Measurements from ENCODE around the gene CHPT1. TPM values are rescaled to one million over a fixed set of nuclear protein-coding genes. Genes with fewer than 3 reads are reported as not detected.

The CHPT1 gene
- total RNA-seq, 2 experiments from 2014 or later: 12.6 to 13.1 TPM

GRCh38 chr12:101706403-101706802, 9.0 kb downstream of the CHPT1 start:
- Mint-ChIP-seq H3K36me3 (ENCODE audit: low read depth) (no peaks in the 10 kb centered on the region), H3K4me1 (ENCODE audit: low read depth) (peaks cover 16% of the 10 kb centered on the region), H3K27ac (no peak overlapping the region), H3K4me3 (no peak overlapping the region), H3K27me3 (ENCODE audit: low read depth) (no peaks in the 10 kb centered on the region), H3K9me3 (ENCODE audit: insufficient read depth) (no peaks in the 10 kb centered on the region)
- ChIA-PET POLR2A (no interaction called here), CTCF (interaction anchor here (0.9 to 1.0 kb wide), 2 partner anchors 15 to 27 kb away, joined by 3 read pairs; no protein-coding TSS in a partner anchor)
- ATAC-seq (no peak), DNase-seq (no peak)

- CTCF ChIA-PET: interaction anchor here (1.5 kb wide), 1 partner anchor 9 kb away, joined by 5 read pairs; no protein-coding TSS in a partner anchor
- H3K27me3 Mint-ChIP-seq (ENCODE audit: low read depth): no peaks in the 10 kb centered on the region
- H3K27ac Mint-ChIP-seq: no peak overlapping the region
- no peak overlapping the region for H3K4me3 Mint-ChIP-seq
- no peaks in the 10 kb centered on the region for H3K36me3 Mint-ChIP-seq (ENCODE audit: low read depth)
- DNase-seq (no peak), ATAC-seq (no peak)
- H3K4me1 Mint-ChIP-seq (ENCODE audit: low read depth): peaks cover 16% of the 10 kb centered on the region
- POLR2A ChIA-PET: no interaction called here
- H3K9me3 Mint-ChIP-seq (ENCODE audit: insufficient read depth): no peaks in the 10 kb centered on the region
Measured at GRCh38 chr12:101707131-101707782, 9.8 kb downstream of the CHPT1 start.

- no peak overlapping the region for H3K4me3 Mint-ChIP-seq
- ChIA-PET CTCF (no interaction called here), POLR2A (no interaction called here)
- peaks cover 16% of the 10 kb centered on the region for H3K4me1 Mint-ChIP-seq (ENCODE audit: low read depth)
- DNase-seq (no peak), ATAC-seq (no peak)
- no peaks in the 10 kb centered on the region for H3K36me3 Mint-ChIP-seq (ENCODE audit: low read depth)
- H3K9me3 Mint-ChIP-seq (ENCODE audit: insufficient read depth): no peaks in the 10 kb centered on the region
- H3K27ac Mint-ChIP-seq: no peak overlapping the region
- H3K27me3 Mint-ChIP-seq (ENCODE audit: low read depth): no peaks in the 10 kb centered on the region
Measured at GRCh38 chr12:101710288-101710687, 12.8 kb downstream of the CHPT1 start.

- Mint-ChIP-seq H3K27me3 (ENCODE audit: low read depth) (no peaks in the 10 kb centered on the region), H3K4me1 (ENCODE audit: low read depth) (peaks cover 16% of the 10 kb centered on the region), H3K36me3 (ENCODE audit: low read depth) (no peaks in the 10 kb centered on the region), H3K27ac (no peak overlapping the region), H3K4me3 (no peak overlapping the region), H3K9me3 (ENCODE audit: insufficient read depth) (no peaks in the 10 kb centered on the region)
- DNase-seq (no peak), ATAC-seq (no peak)
- CTCF ChIA-PET: interaction anchor here (1.4 kb wide), 1 partner anchor 43 kb away, joined by 3 read pairs; no protein-coding TSS in a partner anchor
- POLR2A ChIA-PET: no interaction called here
Measured at GRCh38 chr12:101713059-101713682, 15.7 kb downstream of the CHPT1 start.

GRCh38 chr12:101713930-101714329, 16.5 kb downstream of the CHPT1 start:
- H3K36me3 Mint-ChIP-seq (ENCODE audit: low read depth): peaks cover 2% of the 10 kb centered on the region
- no peaks in the 10 kb centered on the region for H3K9me3 Mint-ChIP-seq (ENCODE audit: insufficient read depth)
- H3K27me3 Mint-ChIP-seq (ENCODE audit: low read depth): no peaks in the 10 kb centered on the region
- ATAC-seq (no peak), DNase-seq (no peak)
- H3K4me3 Mint-ChIP-seq: no peak overlapping the region
- ChIA-PET CTCF (interaction anchor here (1.4 kb wide), 1 partner anchor 43 kb away, joined by 3 read pairs; no protein-coding TSS in a partner anchor), POLR2A (interaction anchor here (0.6 kb wide), 1 partner anchor 26 kb away, joined by 3 read pairs; no protein-coding TSS in a partner anchor)
- H3K27ac Mint-ChIP-seq: no peak overlapping the region
- peaks cover 15% of the 10 kb centered on the region for H3K4me1 Mint-ChIP-seq (ENCODE audit: low read depth)

- peaks cover 6% of the 10 kb centered on the region for H3K4me1 Mint-ChIP-seq (ENCODE audit: low read depth)
- no peaks in the 10 kb centered on the region for H3K27me3 Mint-ChIP-seq (ENCODE audit: low read depth)
- CTCF ChIA-PET: interaction anchor here (0.9 kb wide), 1 partner anchor 42 kb away, joined by 3 read pairs; no protein-coding TSS in a partner anchor
- H3K27ac Mint-ChIP-seq: no peak overlapping the region
- POLR2A ChIA-PET: no interaction called here
- DNase-seq: no peak
- ATAC-seq: no peak
- H3K36me3 Mint-ChIP-seq (ENCODE audit: low read depth): peaks cover 2% of the 10 kb centered on the region
- no peaks in the 10 kb centered on the region for H3K9me3 Mint-ChIP-seq (ENCODE audit: insufficient read depth)
- H3K4me3 Mint-ChIP-seq: no peak overlapping the region
Measured at GRCh38 chr12:101714877-101715444, 17.5 kb downstream of the CHPT1 start.

- no peaks in the 10 kb centered on the region for H3K9me3 Mint-ChIP-seq (ENCODE audit: insufficient read depth)
- CTCF ChIA-PET: interaction anchor here (0.7 to 1.5 kb wide), 2 partner anchors 54 to 308 kb away, joined by 3 read pairs; no protein-coding TSS in a partner anchor
- no peak for ATAC-seq
- H3K27me3 Mint-ChIP-seq (ENCODE audit: low read depth): no peaks in the 10 kb centered on the region
- DNase-seq: no peak
- no peaks in the 10 kb centered on the region for H3K4me1 Mint-ChIP-seq (ENCODE audit: low read depth)
- no peak overlapping the region for H3K4me3 Mint-ChIP-seq
- H3K36me3 Mint-ChIP-seq (ENCODE audit: low read depth): peaks cover 3% of the 10 kb centered on the region
- no peak overlapping the region for H3K27ac Mint-ChIP-seq
- POLR2A ChIA-PET: no interaction called here
Measured at GRCh38 chr12:101719566-101719965, 22.1 kb downstream of the CHPT1 start.

- peaks cover 6% of the 10 kb centered on the region for H3K36me3 Mint-ChIP-seq (ENCODE audit: low read depth)
- H3K4me1 Mint-ChIP-seq (ENCODE audit: low read depth): no peaks in the 10 kb centered on the region
- ChIA-PET CTCF (interaction anchor here (0.7 to 1.5 kb wide), 2 partner anchors 54 to 308 kb away, joined by 3 read pairs; no protein-coding TSS in a partner anchor), POLR2A (no interaction called here)
- H3K9me3 Mint-ChIP-seq (ENCODE audit: insufficient read depth): no peaks in the 10 kb centered on the region
- no peak overlapping the region for H3K27ac Mint-ChIP-seq
- no peak for ATAC-seq
- H3K4me3 Mint-ChIP-seq: no peak overlapping the region
- no peaks in the 10 kb centered on the region for H3K27me3 Mint-ChIP-seq (ENCODE audit: low read depth)
- no peak for DNase-seq
Measured at GRCh38 chr12:101720118-101720517, 22.7 kb downstream of the CHPT1 start.

- Mint-ChIP-seq H3K36me3 (ENCODE audit: low read depth) (peaks cover 14% of the 10 kb centered on the region), H3K4me1 (ENCODE audit: low read depth) (peaks cover 5% of the 10 kb centered on the region), H3K4me3 (no peak overlapping the region), H3K9me3 (ENCODE audit: insufficient read depth) (no peaks in the 10 kb centered on the region), H3K27me3 (ENCODE audit: low read depth) (no peaks in the 10 kb centered on the region), H3K27ac (no peak overlapping the region)
- CTCF ChIA-PET: interaction anchor here (2.3 kb wide), 1 partner anchor 118 kb away, joined by 5 read pairs; no protein-coding TSS in a partner anchor
- POLR2A ChIA-PET: no interaction called here
- ATAC-seq: no peak
- no peak for DNase-seq
Measured at GRCh38 chr12:101722392-101722791, 25.0 kb downstream of the CHPT1 start.

- ChIA-PET CTCF (no interaction called here), POLR2A (no interaction called here)
- no peaks in the 10 kb centered on the region for H3K27me3 Mint-ChIP-seq (ENCODE audit: low read depth)
- H3K36me3 Mint-ChIP-seq (ENCODE audit: low read depth): peaks cover 22% of the 10 kb centered on the region
- peaks cover 5% of the 10 kb centered on the region for H3K4me1 Mint-ChIP-seq (ENCODE audit: low read depth)
- ATAC-seq (no peak), DNase-seq (no peak)
- H3K9me3 Mint-ChIP-seq (ENCODE audit: insufficient read depth): no peaks in the 10 kb centered on the region
- no peak overlapping the region for H3K4me3 Mint-ChIP-seq
- no peak overlapping the region for H3K27ac Mint-ChIP-seq
Measured at GRCh38 chr12:101727098-101727497, 29.7 kb downstream of the CHPT1 start.

- ATAC-seq (no peak), DNase-seq (no peak)
- POLR2A ChIA-PET: no interaction called here
- peaks cover 28% of the 10 kb centered on the region for H3K36me3 Mint-ChIP-seq (ENCODE audit: low read depth)
- H3K27ac Mint-ChIP-seq: no peak overlapping the region
- H3K9me3 Mint-ChIP-seq (ENCODE audit: insufficient read depth): no peaks in the 10 kb centered on the region
- H3K4me3 Mint-ChIP-seq: no peak overlapping the region
- H3K4me1 Mint-ChIP-seq (ENCODE audit: low read depth): peaks cover 5% of the 10 kb centered on the region
- CTCF ChIA-PET: interaction anchor here (0.6 kb wide), 1 partner anchor 95 kb away, joined by 3 read pairs; no protein-coding TSS in a partner anchor
- no peaks in the 10 kb centered on the region for H3K27me3 Mint-ChIP-seq (ENCODE audit: low read depth)
Measured at GRCh38 chr12:101729842-101730241, 32.4 kb downstream of the CHPT1 start.

- no peak overlapping the region for H3K4me3 Mint-ChIP-seq
- DNase-seq (no peak), ATAC-seq (no peak)
- H3K27me3 Mint-ChIP-seq (ENCODE audit: low read depth): no peaks in the 10 kb centered on the region
- POLR2A ChIA-PET: no interaction called here
- H3K27ac Mint-ChIP-seq: no peak overlapping the region
- H3K9me3 Mint-ChIP-seq (ENCODE audit: insufficient read depth): no peaks in the 10 kb centered on the region
- CTCF ChIA-PET: no interaction called here
- H3K4me1 Mint-ChIP-seq (ENCODE audit: low read depth): no peaks in the 10 kb centered on the region
- peaks cover 18% of the 10 kb centered on the region for H3K36me3 Mint-ChIP-seq (ENCODE audit: low read depth)
Measured at GRCh38 chr12:101732318-101732717, 34.9 kb downstream of the CHPT1 start.
